GM19324 (cell line): Measurements from ENCODE around the gene LYRM7.
"Not testable (repeated sequence)": the region's sequence is repeated elsewhere in the genome, so short reads cannot be mapped to it uniquely, and the experiment has no call there.

Experiments
- ATAC-seq: cut with Tn5 transposase; IDR thresholded peaks from one replicate; pipeline ENCODE4 v1.9.1; 2021; ENCODE audit warnings: mild to moderate bottlenecking, moderate library complexity; ENCODE audit not compliant: unreplicated experiment, low FRiP score

Gene LYRM7

GRCh38 chr5:131254025-131254424 lies 83.3 kb downstream of the LYRM7 start:
- ATAC-seq: not testable (repeated sequence)

DNA sequence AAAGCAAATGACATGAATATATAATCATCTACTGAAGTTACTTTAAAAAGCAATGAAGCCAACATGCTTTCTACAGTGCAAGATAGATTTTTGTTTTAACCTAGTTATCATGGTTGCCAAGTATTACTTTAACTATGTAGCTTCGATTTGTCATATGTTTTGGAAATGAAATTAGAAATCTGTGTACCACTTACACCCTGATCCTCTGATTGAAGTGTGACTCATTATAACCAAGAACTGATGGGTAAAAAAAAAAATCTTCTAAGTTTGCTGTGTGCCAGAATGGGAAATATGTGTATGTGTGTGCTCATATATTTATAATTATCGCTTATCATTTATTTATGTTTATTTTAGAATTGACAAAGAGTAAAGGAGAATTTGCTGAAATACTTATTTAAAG lies 84.0 kb downstream of the LYRM7 start:
- no peak for ATAC-seq
